OCI-M2 (cell line): ENCODE measurements around the gene KLHL30.

ENCODE experiments used
- DNase-seq: peaks from one replicate; lab custom pipeline; 2025; ENCODE audit not compliant: unreplicated experiment; lab: John Stamatoyannopoulos, UW

Gene KLHL30

GRCh38 chr2:238144262-238144661 lies 5.8 kb downstream of the KLHL30 start:
- DNase-seq, result no peak

GRCh38 chr2:238145046-238145445 lies 6.6 kb downstream of the KLHL30 start:
- no peak for DNase-seq

GRCh38 chr2:238145851-238146250 lies 7.4 kb downstream of the KLHL30 start:
- DNase-seq, result no peak

- no peak for DNase-seq
Measured at GRCh38 chr2:238146884-238147544, 8.5 kb downstream of the KLHL30 start.

- DNase-seq, result no peak
Measured at GRCh38 chr2:238148981-238149380, 10.5 kb downstream of the KLHL30 start.

GRCh38 chr2:238149841-238150572 lies 11.5 kb downstream of the KLHL30 start:
- no peak for DNase-seq

- DNase-seq, result no peak
Measured at GRCh38 chr2:238150686-238151085, 12.2 kb downstream of the KLHL30 start.

GRCh38 chr2:238151205-238151604 lies 12.7 kb downstream of the KLHL30 start:
- no peak for DNase-seq

- DNase-seq, result no peak
Measured at GRCh38 chr2:238151628-238152235, 13.3 kb downstream of the KLHL30 start.

GRCh38 chr2:238152771-238153688 lies 14.6 kb downstream of the KLHL30 start:
- DNase-seq, result no peak

- no peak for DNase-seq
Measured at GRCh38 chr2:238154570-238154969, 16.1 kb downstream of the KLHL30 start.

- no peak for DNase-seq
Measured at GRCh38 chr2:238155051-238155760, 16.7 kb downstream of the KLHL30 start.

- no peak for DNase-seq
Measured at GRCh38 chr2:238155761-238156694, 17.6 kb downstream of the KLHL30 start.

- no peak for DNase-seq
Measured at GRCh38 chr2:238157506-238158017, 19.1 kb downstream of the KLHL30 start.

GRCh38 chr2:238158018-238158508 lies 19.6 kb downstream of the KLHL30 start:
- no peak for DNase-seq

- DNase-seq, result no peak
Measured at GRCh38 chr2:238158509-238159070, 20.1 kb downstream of the KLHL30 start, which contains the start of gene ERFE. Gene ERFE, plus strand, starts transcription at chr2:238158970. Its CDS starts 38 bp downstream, at chr2:238159008.

- DNase-seq, result no peak
Measured at GRCh38 chr2:238159071-238159539, 20.6 kb downstream of the KLHL30 start.

- DNase-seq, result no peak
Measured at GRCh38 chr2:238159661-238160205, 21.3 kb downstream of the KLHL30 start.
